H9 (cell line): ENCODE results near the gene YPEL1. TPM values are rescaled to one million over a fixed set of nuclear protein-coding genes. Genes with fewer than 3 reads are reported as not detected.

ENCODE experiments used
- DNase-seq: peaks from one replicate; pipeline ENCODE4 v3.0.0-alpha.2; 2017
- H2AFZ ChIP-seq: one replicate; pipeline ENCODE4 v1.6.1; 2013; ENCODE audit warnings: mild to moderate bottlenecking, low read length, control low read depth, moderate library complexity
- H2AK5ac ChIP-seq: 2 replicates; pipeline ENCODE4 v1.6.1; 2013; ENCODE audit warnings: low read length, control low read depth, mixed read lengths; ENCODE audit not compliant: insufficient read length
- H2BK120ac ChIP-seq: one replicate; pipeline ENCODE4 v1.6.1; 2013; ENCODE audit warnings: low read depth, mild to moderate bottlenecking, low read length, control low read depth, inconsistent platforms; ENCODE audit not compliant: poor library complexity, severe bottlenecking
- H2BK12ac ChIP-seq: 2 replicates; pipeline ENCODE4 v1.6.1; 2013; ENCODE audit warnings: low read length, control low read depth, mixed read lengths, low read depth; ENCODE audit not compliant: insufficient read length
- H2BK15ac ChIP-seq: 2 replicates; pipeline ENCODE4 v1.6.1; 2013; ENCODE audit warnings: low read depth, low read length, control low read depth
- H2BK20ac ChIP-seq: one replicate; pipeline ENCODE4 v1.6.1; 2013; ENCODE audit warnings: low read depth, mild to moderate bottlenecking, low read length, control low read depth, inconsistent platforms; ENCODE audit not compliant: poor library complexity, severe bottlenecking
- H2BK5ac ChIP-seq: 2 replicates; pipeline ENCODE4 v1.6.1; 2013; ENCODE audit warnings: low read length, control low read depth, mixed read lengths; ENCODE audit not compliant: insufficient read length
- H3K14ac ChIP-seq: 2 replicates; pipeline ENCODE4 v1.6.1; 2013; ENCODE audit warnings: low read length, control low read depth; ENCODE audit not compliant: insufficient read depth
- H3K18ac ChIP-seq: 2 replicates; pipeline ENCODE4 v1.6.1; 2013; ENCODE audit warnings: low read depth, mild to moderate bottlenecking, mixed read lengths, low read length, control low read depth; ENCODE audit not compliant: insufficient read length
- H3K23ac ChIP-seq: 2 replicates; pipeline ENCODE4 v1.6.1; 2013; ENCODE audit warnings: low read length, control low read depth, mixed read lengths, low read depth; ENCODE audit not compliant: insufficient read length
- H3K23me2 ChIP-seq: 2 replicates; pipeline ENCODE4 v1.6.1; 2013; ENCODE audit warnings: low read depth, mild to moderate bottlenecking, mixed read lengths, low read length, control low read depth; ENCODE audit not compliant: insufficient read length, poor library complexity, severe bottlenecking
- H3K27ac ChIP-seq: 2 replicates; pipeline ENCODE4 v1.5.1; 2013; ENCODE audit warnings: low read length, control low read depth, mixed read lengths, low read depth; ENCODE audit not compliant: insufficient read length
- H3K27me3 ChIP-seq: 2 replicates; pipeline ENCODE4 v1.6.1; 2013; ENCODE audit warnings: low read length, control low read depth, inconsistent platforms; ENCODE audit not compliant: insufficient read depth
- H3K4ac ChIP-seq: 2 replicates; pipeline ENCODE4 v1.6.1; 2013; ENCODE audit warnings: low read depth, mild to moderate bottlenecking, control low read depth, inconsistent platforms, low read length, moderate library complexity
- H3K4me1 ChIP-seq: 2 replicates; pipeline ENCODE4 v1.6.1; 2013; ENCODE audit warnings: low read length, control low read depth, inconsistent platforms; ENCODE audit not compliant: insufficient read depth
- H3K4me2 ChIP-seq: 2 replicates; pipeline ENCODE4 v1.6.1; 2013; ENCODE audit warnings: low read length, control low read depth, mixed read lengths; ENCODE audit not compliant: insufficient read length, insufficient read depth
- H3K56ac ChIP-seq: 2 replicates; pipeline ENCODE4 v1.6.1; 2013; ENCODE audit warnings: low read depth, mild to moderate bottlenecking, mixed read lengths, low read length, control low read depth; ENCODE audit not compliant: insufficient read length
- H3K79me1 ChIP-seq: 2 replicates; pipeline ENCODE4 v1.6.1; 2013; ENCODE audit warnings: low read depth, mild to moderate bottlenecking, moderate library complexity, low read length, control low read depth, inconsistent platforms; ENCODE audit not compliant: insufficient read depth, poor library complexity, severe bottlenecking
- H3K79me2 ChIP-seq: 2 replicates; pipeline ENCODE4 v1.6.1; 2013; ENCODE audit warnings: low read length, control low read depth, inconsistent platforms; ENCODE audit not compliant: insufficient read depth
- H3K9ac ChIP-seq: 2 replicates; pipeline ENCODE4 v1.6.1; 2013; ENCODE audit warnings: low read length, control low read depth, mixed read lengths; ENCODE audit not compliant: insufficient read length; ENCODE audit errors: extremely low read depth
- H3K9me3 ChIP-seq: one replicate; pipeline ENCODE4 v1.6.1; 2013; ENCODE audit warnings: low read depth, low read length, inconsistent platforms; ENCODE audit not compliant: control insufficient read depth
- H3T11ph ChIP-seq: one replicate; pipeline ENCODE4 v1.6.1; 2013; ENCODE audit warnings: mild to moderate bottlenecking, low read length, control low read depth, inconsistent platforms
- H4K20me1 ChIP-seq: one replicate; pipeline ENCODE4 v1.6.1; 2013; ENCODE audit not compliant: control insufficient read depth, insufficient read length, insufficient read depth
- H4K5ac ChIP-seq: 2 replicates; pipeline ENCODE4 v1.6.1; 2013; ENCODE audit warnings: low read depth, mild to moderate bottlenecking, mixed read lengths, low read length, control low read depth; ENCODE audit not compliant: insufficient read length
- H4K8ac ChIP-seq: replicated peaks from 2 replicates; pipeline ENCODE4 v1.6.1; 2013; ENCODE audit warnings: low read length, control low read depth, mixed read lengths, low read depth; ENCODE audit not compliant: insufficient read length
- H4K91ac ChIP-seq: 2 replicates; pipeline ENCODE4 v1.6.1; 2013; ENCODE audit warnings: low read depth, mild to moderate bottlenecking, moderate library complexity, mixed read lengths, low read length, control low read depth; ENCODE audit not compliant: insufficient read length
- H3K27ac Mint-ChIP-seq, 3 experiments: 2 replicates in 2 of 3; 3 replicates in 1 of 3; pipeline ENCODE4 v1.8.0; 2020 to 2021; ENCODE audit warnings: mixed read lengths in 3 of 3, mild to moderate bottlenecking in 1 of 3, moderate library complexity in 1 of 3
- H3K27me3 Mint-ChIP-seq: 2 replicates; pipeline ENCODE4 v1.8.0; 2021; ENCODE audit warnings: low read depth, mild to moderate bottlenecking, moderate library complexity, mixed read lengths
- H3K36me3 Mint-ChIP-seq, 3 experiments: 2 replicates in 2 of 3; 3 replicates in 1 of 3; pipeline ENCODE4 v1.8.0; 2020 to 2021; ENCODE audit warnings: low read depth in 3 of 3, mixed read lengths in 3 of 3; ENCODE audit not compliant: insufficient read depth in 1 of 3
- H3K4me1 Mint-ChIP-seq, 2 experiments: 2 replicates each; pipeline ENCODE4 v1.8.0; 2020; ENCODE audit warnings: mixed read lengths in 2 of 2
- H3K4me3 Mint-ChIP-seq, 2 experiments: 2 replicates in 1 of 2; 3 replicates in 1 of 2; pipeline ENCODE4 v1.8.0; 2020 to 2021; ENCODE audit warnings: mild to moderate bottlenecking in 2 of 2, mixed read lengths in 2 of 2, moderate library complexity in 1 of 2
- H3K9me3 Mint-ChIP-seq, 2 experiments: 2 replicates in 1 of 2; 3 replicates in 1 of 2; pipeline ENCODE4 v1.8.0; 2020; ENCODE audit warnings: mild to moderate bottlenecking in 2 of 2, mixed read lengths in 2 of 2, moderate library complexity in 1 of 2
- WGBS: extraction: QIAGEN DNeasy Blood & Tissue Kit; methylation state at CpG from one replicate; pipeline ENCODE4 v1.1.7; 2013; ENCODE audit warnings: missing lambda C conversion rate, low lambda C conversion rate, mixed read lengths; ENCODE audit not compliant: insufficient read length; ENCODE audit errors: extremely low coverage; 5-methylcytosine and 5-hydroxymethylcytosine counted together
- total RNA-seq: library from RNA; stranded (reverse); gene quantifications from 2 replicates; pipeline ENCODE4 v1.2.1, GENCODE V29; 2021
- TF ChIP-seq, protein P1 (sequence below): fragments of 200-600 bp; sonication (generic); conservative IDR thresholded peaks from 3 replicates; pipeline ENCODE4 v1.8.0; 2021; ENCODE audit warnings: antibody characterized with exemption, mild to moderate bottlenecking

Gene YPEL1
- total RNA-seq, 1 experiment from 2014 or later, result 5.4 TPM

DNA sequence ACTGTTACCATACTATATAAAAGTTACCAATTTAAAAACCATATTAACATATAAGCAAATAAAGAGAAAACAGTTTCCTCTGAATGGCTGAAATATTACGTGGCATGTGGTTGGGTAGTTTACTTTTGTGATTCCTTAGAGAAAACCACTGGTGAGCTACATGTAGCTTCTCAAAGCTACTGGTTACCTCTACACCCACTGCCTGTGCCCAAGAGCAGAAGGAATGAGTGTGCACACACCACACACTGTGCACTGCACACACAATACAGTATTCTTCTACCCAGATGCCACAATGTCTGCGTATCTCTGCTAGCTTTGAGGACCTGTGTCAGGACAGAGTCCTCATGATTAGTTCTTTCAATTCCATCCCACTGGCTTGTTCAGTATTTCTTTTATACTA, 25.5 kb upstream of the YPEL1 start:
- no CpG with 5 or more reads among the region's 2 CpGs for WGBS
- Histone ChIP-seq H3K4me2 (no peak overlapping the region), H4K20me1 (no peaks in the 10 kb centered on the region), H3K14ac (no peak overlapping the region), H3K9me3 (no peaks in the 10 kb centered on the region), H3T11ph (no peak overlapping the region), H2AK5ac (no peak overlapping the region), H2BK12ac (no peak overlapping the region), H2BK5ac (no peak overlapping the region), H2BK120ac (no peak overlapping the region), H3K23ac (no peak overlapping the region), H3K27ac (no peak overlapping the region), H3K23me2 (no peaks in the 10 kb centered on the region), H3K4ac (no peak overlapping the region), H3K56ac (no peak overlapping the region), H3K18ac (no peak overlapping the region), H2BK20ac (no peak overlapping the region), H3K4me1 (0 out of 2 replicates have a peak, but pooled peaks cover 2% of the 10 kb centered on the region), H3K79me1 (no peaks in the 10 kb centered on the region), H4K8ac (no peak overlapping the region), H3K27me3 (no peaks in the 10 kb centered on the region), H4K5ac (no peak overlapping the region), H2AFZ (no peak overlapping the region), H3K9ac (no peak overlapping the region), H4K91ac (no peak overlapping the region), H2BK15ac (no peak overlapping the region), H3K79me2 (no peaks in the 10 kb centered on the region)
- TF ChIP-seq, protein P1, sequence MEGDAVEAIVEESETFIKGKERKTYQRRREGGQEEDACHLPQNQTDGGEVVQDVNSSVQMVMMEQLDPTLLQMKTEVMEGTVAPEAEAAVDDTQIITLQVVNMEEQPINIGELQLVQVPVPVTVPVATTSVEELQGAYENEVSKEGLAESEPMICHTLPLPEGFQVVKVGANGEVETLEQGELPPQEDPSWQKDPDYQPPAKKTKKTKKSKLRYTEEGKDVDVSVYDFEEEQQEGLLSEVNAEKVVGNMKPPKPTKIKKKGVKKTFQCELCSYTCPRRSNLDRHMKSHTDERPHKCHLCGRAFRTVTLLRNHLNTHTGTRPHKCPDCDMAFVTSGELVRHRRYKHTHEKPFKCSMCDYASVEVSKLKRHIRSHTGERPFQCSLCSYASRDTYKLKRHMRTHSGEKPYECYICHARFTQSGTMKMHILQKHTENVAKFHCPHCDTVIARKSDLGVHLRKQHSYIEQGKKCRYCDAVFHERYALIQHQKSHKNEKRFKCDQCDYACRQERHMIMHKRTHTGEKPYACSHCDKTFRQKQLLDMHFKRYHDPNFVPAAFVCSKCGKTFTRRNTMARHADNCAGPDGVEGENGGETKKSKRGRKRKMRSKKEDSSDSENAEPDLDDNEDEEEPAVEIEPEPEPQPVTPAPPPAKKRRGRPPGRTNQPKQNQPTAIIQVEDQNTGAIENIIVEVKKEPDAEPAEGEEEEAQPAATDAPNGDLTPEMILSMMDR, result no peak
- Mint-ChIP-seq H3K4me1 (peaks cover 0 to 2% of the 10 kb centered on the region in 2 experiments; a peak in 2 of 4 replicates), H3K27ac (peak overlapping the region in 1 of 3 experiments; percentile 76; a peak in 1 of 7 replicates), H3K27me3 (no peaks in the 10 kb centered on the region), H3K4me3 (no peak overlapping the region), H3K9me3 (no peaks in the 10 kb centered on the region), H3K36me3 (peaks cover 14 to 62% (median 53%) of the 10 kb centered on the region in 3 experiments; a peak in 6 of 7 replicates)
- no peak for DNase-seq
